Measurements from ENCODE around the gene GPR18. TPM values are rescaled to one million over a fixed set of nuclear protein-coding genes. Genes with fewer than 3 reads are reported as not detected.

GPR18 gene
- total RNA-seq, 1 experiment from 2014 or later: not detected

DNA sequence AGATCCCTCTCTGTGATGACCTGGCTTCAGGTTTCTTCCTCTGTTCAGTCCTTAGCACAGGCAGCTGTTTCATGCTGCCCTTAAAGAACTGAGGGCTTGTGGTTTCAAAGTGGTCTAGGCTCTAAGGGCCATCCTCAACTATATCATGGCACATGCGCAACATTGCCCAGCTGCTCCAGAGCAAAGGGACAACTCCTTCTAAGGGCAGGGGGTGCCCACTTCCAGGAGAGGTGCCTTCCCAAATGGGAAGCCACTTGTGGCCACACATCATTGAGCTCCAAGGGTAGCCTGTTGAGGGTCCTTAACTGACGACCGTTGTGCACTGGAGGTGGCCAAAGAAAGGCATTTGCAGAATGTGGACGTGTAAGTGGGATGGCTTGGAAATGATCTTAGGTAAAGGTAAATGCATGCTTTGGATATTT is 41.8 kb upstream of the GPR18 start:
- Histone ChIP-seq H3K4me2 (ENCODE audit: insufficient read depth, insufficient read length, low read length) (no peak overlapping the region), H2BK15ac (ENCODE audit: low read depth, low read length) (0 out of 2 replicates have a peak overlapping the region, but pooled peaks have one; percentile 52), H2BK12ac (ENCODE audit: insufficient read length, low read depth, low read length) (no peak overlapping the region), H2AFZ (ENCODE audit: low read length) (no peak overlapping the region), H3K9ac (ENCODE audit: extremely low read depth, insufficient read length, low read length) (no peak overlapping the region), H3K14ac (ENCODE audit: insufficient read depth, low read length) (no peak overlapping the region; the same call in 1 of the 2 replicates), H3K56ac (ENCODE audit: insufficient read length, low read depth, low read length) (no peak overlapping the region), H3K23me2 (ENCODE audit: insufficient read length, low read depth, low read length, poor library complexity, severe bottlenecking) (no peaks in the 10 kb centered on the region), H4K20me1 (ENCODE audit: control insufficient read depth, insufficient read depth, insufficient read length) (no peaks in the 10 kb centered on the region), H3K18ac (ENCODE audit: insufficient read length, low read depth, low read length) (no peak overlapping the region), H2BK20ac (ENCODE audit: low read depth, low read length, poor library complexity, severe bottlenecking) (no peak overlapping the region), H3K27me3 (ENCODE audit: insufficient read depth, low read length) (no peaks in the 10 kb centered on the region), H4K8ac (replicated peaks; ENCODE audit: insufficient read length, low read depth, low read length) (no peak overlapping the region), H3K23ac (ENCODE audit: insufficient read length, low read depth, low read length) (no peak overlapping the region), H3T11ph (ENCODE audit: low read length) (no peak overlapping the region), H2BK120ac (ENCODE audit: low read depth, low read length, poor library complexity, severe bottlenecking) (no peak overlapping the region), H3K4me1 (ENCODE audit: insufficient read depth, low read length) (no peaks in the 10 kb centered on the region), H3K27ac (ENCODE audit: insufficient read length, low read depth, low read length) (no peak overlapping the region), H3K79me1 (ENCODE audit: insufficient read depth, low read depth, low read length, poor library complexity, severe bottlenecking) (no peaks in the 10 kb centered on the region), H3K79me2 (ENCODE audit: insufficient read depth, low read length) (no peaks in the 10 kb centered on the region), H4K91ac (ENCODE audit: insufficient read length, low read depth, low read length) (no peak overlapping the region), H3K4ac (ENCODE audit: low read depth, low read length) (no peak overlapping the region), H2BK5ac (ENCODE audit: insufficient read length, low read length) (no peak overlapping the region), H2AK5ac (ENCODE audit: insufficient read length, low read length) (no peak overlapping the region), H4K5ac (ENCODE audit: insufficient read length, low read depth, low read length) (no peak overlapping the region), H3K9me3 (ENCODE audit: control insufficient read depth, low read depth, low read length) (no peaks in the 10 kb centered on the region)
- no peaks in the 10 kb centered on the region for H3K36me3 Mint-ChIP-seq (ENCODE audit: insufficient read depth in 1 of 3, low read depth in 3 of 3)
- no peak overlapping the region for H3K4me3 Mint-ChIP-seq
- no CpG with 5 or more reads among the region's 4 CpGs for WGBS (ENCODE audit: extremely low coverage, insufficient read length, low lambda C conversion rate)
- no peaks in the 10 kb centered on the region; the same call in 1 of the 2 replicates for H3K27me3 Mint-ChIP-seq (ENCODE audit: low read depth)
- TF ChIP-seq, protein P1, sequence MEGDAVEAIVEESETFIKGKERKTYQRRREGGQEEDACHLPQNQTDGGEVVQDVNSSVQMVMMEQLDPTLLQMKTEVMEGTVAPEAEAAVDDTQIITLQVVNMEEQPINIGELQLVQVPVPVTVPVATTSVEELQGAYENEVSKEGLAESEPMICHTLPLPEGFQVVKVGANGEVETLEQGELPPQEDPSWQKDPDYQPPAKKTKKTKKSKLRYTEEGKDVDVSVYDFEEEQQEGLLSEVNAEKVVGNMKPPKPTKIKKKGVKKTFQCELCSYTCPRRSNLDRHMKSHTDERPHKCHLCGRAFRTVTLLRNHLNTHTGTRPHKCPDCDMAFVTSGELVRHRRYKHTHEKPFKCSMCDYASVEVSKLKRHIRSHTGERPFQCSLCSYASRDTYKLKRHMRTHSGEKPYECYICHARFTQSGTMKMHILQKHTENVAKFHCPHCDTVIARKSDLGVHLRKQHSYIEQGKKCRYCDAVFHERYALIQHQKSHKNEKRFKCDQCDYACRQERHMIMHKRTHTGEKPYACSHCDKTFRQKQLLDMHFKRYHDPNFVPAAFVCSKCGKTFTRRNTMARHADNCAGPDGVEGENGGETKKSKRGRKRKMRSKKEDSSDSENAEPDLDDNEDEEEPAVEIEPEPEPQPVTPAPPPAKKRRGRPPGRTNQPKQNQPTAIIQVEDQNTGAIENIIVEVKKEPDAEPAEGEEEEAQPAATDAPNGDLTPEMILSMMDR (conservative IDR thresholded peaks at IDR 0.05): no peak
- H3K4me1 Mint-ChIP-seq: peaks cover 2 to 5% of the 10 kb centered on the region in 2 experiments; a peak in 2 of 4 replicates
- DNase-seq: no peak
- H3K27ac Mint-ChIP-seq: peak overlapping the region in 1 of 3 experiments; percentile 40; a peak in 2 of 7 replicates
- no peaks in the 10 kb centered on the region for H3K9me3 Mint-ChIP-seq

Data from H9 (cell line).